H1 (cell line): Measurements from ENCODE around the gene ANAPC5. TPM values are rescaled to one million over a fixed set of nuclear protein-coding genes. Genes with fewer than 3 reads are reported as not detected.

Source experiments
- CTCF ChIP-seq, 3 experiments: IDR thresholded peaks; 1 replicate in 2 of 3; 2 replicates in 1 of 3; pipeline versions ENCODE4 v1.5.1 to v1.6.1; 2011; ENCODE audit warnings: low read length in 3 of 3, mild to moderate bottlenecking in 3 of 3, inconsistent platforms in 2 of 3, low read depth in 1 of 3, moderate library complexity in 1 of 3; ENCODE audit not compliant: insufficient read depth in 1 of 3; ENCODE audit errors: control extremely low read depth in 1 of 3
- EP300 ChIP-seq, 2 experiments: IDR thresholded peaks; 1 replicate in 1 of 2; 2 replicates in 1 of 2; pipeline ENCODE4 v1.6.1; 2011 to 2012; ENCODE audit warnings: low read depth in 2 of 2, low read length in 2 of 2, mild to moderate bottlenecking in 2 of 2, borderline replicate concordance in 1 of 2, inconsistent platforms in 1 of 2, moderate library complexity in 1 of 2
- NRF1 ChIP-seq: IDR thresholded peaks from 2 replicates; pipeline ENCODE4 v1.6.1; 2011; ENCODE audit warnings: mild to moderate bottlenecking, low read depth, low read length, improper control_type of control experiment
- SRF ChIP-seq: IDR thresholded peaks from 2 replicates; pipeline ENCODE4 v1.6.1; 2011; ENCODE audit warnings: mild to moderate bottlenecking, low read depth, low read length, moderate library complexity
- ZNF274 ChIP-seq: IDR thresholded peaks from 2 replicates; pipeline ENCODE4 v1.7.0; 2012; ENCODE audit warnings: low read length, borderline replicate concordance; ENCODE audit errors: extremely low read depth
- polyA plus RNA-seq, 7 experiments: library from polyadenylated mRNA; depleted of rRNA in 3 of 7; stranded (reverse) in 5 of 7; unstranded in 2 of 7; fragments of >200 nt in 5 of 7; fragments of 200-250 nt in 2 of 7; gene quantifications; 1 replicate in 5 of 7; 2 replicates in 1 of 7; 4 replicates in 1 of 7; pipeline versions ENCODE4 v1.2.1 to v1.2.3, GENCODE V29; 2011 to 2013; ENCODE audit warnings: missing spikeins in 2 of 7, mixed read lengths in 2 of 7
- total RNA-seq: library from RNA; stranded (reverse); fragmentation: NEBNext Ultra II Directional; extraction: Animal tissue kit (Norgen Biotek cat#: 25700); gene quantifications from 2 replicates; pipeline ENCODE4 v1.2.1, GENCODE V29; 2021

Gene ANAPC5
- total and polyA plus RNA-seq, 2 of the 8 experiments (the other 6 are each of a cell fraction or from before 2014, with no cell fraction given): 103 to 127 TPM

GRCh38 chr12:121260091-121260490 lies 92.1 kb downstream of the ANAPC5 start (continued):
- TF ChIP-seq CTCF (IDR thresholded peaks at IDR 0.05; ENCODE audit: control extremely low read depth in 1 of 3, insufficient read depth in 1 of 3, low read depth in 1 of 3, low read length in 3 of 3) (no peak), SRF (no peak), NRF1 (no peak), EP300 (IDR thresholded peaks at IDR 0.05; ENCODE audit: borderline replicate concordance in 1 of 2, low read depth in 2 of 2, low read length in 2 of 2) (no peak), ZNF274 (no peak)
